Tibial nerve (tissue), 3 donors: Measurements from ENCODE around the gene MAP3K15.
A peak's percentile ranks its signal among the peaks of the same experiment; 100 is the strongest.

ENCODE experiments used
- POLR2A ChIP-seq, 2 donors: fragments of 450-650 bp; IDR thresholded peaks; one replicate each; pipeline ENCODE4 v1.6.1; 2017; ENCODE audit warnings: antibody characterized with exemption in 2 of 2, mild to moderate bottlenecking in 2 of 2, moderate library complexity in 2 of 2
- TF ChIP-seq, protein P1 (sequence below), 5 experiments: fragments of 200-600 bp in 3 of 5; fragments of 450-650 bp in 2 of 5; sonication (generic) in 3 of 5; IDR thresholded peaks; one replicate each; pipeline ENCODE4 v1.5.1; 2016 to 2019; ENCODE audit warnings: antibody characterized with exemption in 5 of 5, mild to moderate bottlenecking in 3 of 5, moderate library complexity in 2 of 5

DNA sequence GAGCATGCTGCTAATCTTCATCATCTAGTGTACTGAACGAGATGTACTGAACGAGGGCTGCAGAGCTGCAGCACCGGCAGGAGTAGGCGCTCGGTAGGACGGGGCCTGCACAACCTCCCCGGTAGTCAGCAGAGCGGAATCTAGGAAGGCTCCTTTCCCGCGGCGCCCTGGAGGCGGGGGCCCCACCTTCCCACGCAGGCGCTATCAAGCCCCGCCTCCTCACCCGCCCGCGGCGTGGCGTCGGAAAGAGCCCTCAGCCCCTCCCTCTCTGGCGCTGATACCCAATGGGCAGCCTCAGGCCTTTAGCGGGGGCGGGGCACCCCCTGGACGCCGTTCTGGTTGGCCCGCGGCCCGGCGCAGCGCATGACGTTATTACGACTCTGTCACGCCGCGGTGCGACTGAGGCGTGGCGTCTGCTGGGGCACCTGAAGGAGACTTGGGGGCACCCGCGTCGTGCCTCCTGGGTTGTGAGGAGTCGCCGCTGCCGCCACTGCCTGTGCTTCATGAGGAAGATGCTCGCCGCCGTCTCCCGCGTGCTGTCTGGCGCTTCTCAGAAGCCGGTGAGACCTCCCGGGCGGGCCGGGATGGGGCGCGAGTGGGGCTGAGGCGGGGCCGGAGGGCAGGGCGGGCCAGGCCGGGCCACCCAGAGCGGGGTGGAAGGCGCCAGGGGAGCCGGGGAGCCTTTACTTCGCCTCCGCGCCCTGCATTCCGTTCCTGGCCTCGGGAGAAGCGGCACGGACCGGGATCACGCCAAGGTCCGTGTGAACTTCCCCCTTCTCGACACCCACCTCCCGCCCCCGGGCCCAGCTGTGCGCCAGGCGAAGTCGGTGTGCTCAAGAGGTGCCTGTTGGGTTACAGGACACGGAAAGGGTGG, 171.5 kb downstream of the MAP3K15 start, which contains the start of gene PDHA1:
- TF ChIP-seq POLR2A (IDR thresholded peaks at IDR 0.05), result peak in 1 of 2 donors; percentile 76
- TF ChIP-seq, protein P1, sequence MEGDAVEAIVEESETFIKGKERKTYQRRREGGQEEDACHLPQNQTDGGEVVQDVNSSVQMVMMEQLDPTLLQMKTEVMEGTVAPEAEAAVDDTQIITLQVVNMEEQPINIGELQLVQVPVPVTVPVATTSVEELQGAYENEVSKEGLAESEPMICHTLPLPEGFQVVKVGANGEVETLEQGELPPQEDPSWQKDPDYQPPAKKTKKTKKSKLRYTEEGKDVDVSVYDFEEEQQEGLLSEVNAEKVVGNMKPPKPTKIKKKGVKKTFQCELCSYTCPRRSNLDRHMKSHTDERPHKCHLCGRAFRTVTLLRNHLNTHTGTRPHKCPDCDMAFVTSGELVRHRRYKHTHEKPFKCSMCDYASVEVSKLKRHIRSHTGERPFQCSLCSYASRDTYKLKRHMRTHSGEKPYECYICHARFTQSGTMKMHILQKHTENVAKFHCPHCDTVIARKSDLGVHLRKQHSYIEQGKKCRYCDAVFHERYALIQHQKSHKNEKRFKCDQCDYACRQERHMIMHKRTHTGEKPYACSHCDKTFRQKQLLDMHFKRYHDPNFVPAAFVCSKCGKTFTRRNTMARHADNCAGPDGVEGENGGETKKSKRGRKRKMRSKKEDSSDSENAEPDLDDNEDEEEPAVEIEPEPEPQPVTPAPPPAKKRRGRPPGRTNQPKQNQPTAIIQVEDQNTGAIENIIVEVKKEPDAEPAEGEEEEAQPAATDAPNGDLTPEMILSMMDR (IDR thresholded peaks at IDR 0.05), result no peak
